SU-DHL-6 (cell line): ENCODE data around the gene ALDH4A1.

Experiments
- H2AFZ ChIP-seq: fragments of 200-600 bp; sonication (generic); 2 replicates; pipeline ENCODE4 v1.6.1; 2014; ENCODE audit warnings: low read depth, mild to moderate bottlenecking, moderate library complexity, mixed read lengths, antibody characterized with exemption, low read length; ENCODE audit not compliant: severe bottlenecking
- H3F3A ChIP-seq: fragments of 200-600 bp; shearing (Covaris generic); 2 replicates; pipeline ENCODE4 v1.6.0; 2016; ENCODE audit warnings: antibody characterized with exemption, mild to moderate bottlenecking; ENCODE audit not compliant: insufficient read depth
- H3K27ac ChIP-seq: fragments of 200-600 bp; sonication (generic); 2 replicates; pipeline ENCODE4 v1.5.1; 2016; ENCODE audit warnings: low read depth, mild to moderate bottlenecking, low read length, moderate library complexity, mixed read lengths
- H3K27me3 ChIP-seq: fragments of 200-600 bp; sonication (generic), shearing (Covaris generic); 2 replicates; pipeline ENCODE4 v1.6.0; 2014; ENCODE audit warnings: mild to moderate bottlenecking, low read length
- H3K36me3 ChIP-seq: fragments of 200-600 bp; sonication (generic); 2 replicates; pipeline ENCODE4 v1.6.1; 2014; ENCODE audit warnings: mild to moderate bottlenecking, low read length, mixed read lengths
- H3K4me2 ChIP-seq: fragments of 300-600, 200-600 bp; shearing (Covaris generic), sonication (generic); 2 replicates; pipeline ENCODE4 v1.6.0; 2014; ENCODE audit warnings: low read length, low read depth, mild to moderate bottlenecking; ENCODE audit not compliant: poor library complexity, severe bottlenecking
- H3K4me3 ChIP-seq: fragments of 200-600 bp; sonication (generic); 2 replicates; pipeline ENCODE4 v1.5.1; 2014; ENCODE audit warnings: antibody characterized with exemption, low read length, mild to moderate bottlenecking, mixed read lengths; ENCODE audit not compliant: insufficient read depth, poor library complexity, severe bottlenecking
- H3K79me2 ChIP-seq: fragments of 200-600 bp; sonication (generic); 2 replicates; pipeline ENCODE4 v1.6.1; 2014; ENCODE audit warnings: mild to moderate bottlenecking, low read length, moderate library complexity; ENCODE audit not compliant: insufficient read depth
- H3K9ac ChIP-seq: fragments of 200-600 bp; sonication (generic); 2 replicates; pipeline ENCODE4 v1.7.0; 2014; ENCODE audit warnings: mild to moderate bottlenecking, low read length
- H3K9me2 ChIP-seq: fragments of 200-600 bp; sonication (generic); replicated peaks from 2 replicates; pipeline ENCODE4 v1.6.1; 2014; ENCODE audit warnings: low read length; ENCODE audit not compliant: insufficient read depth
- H3K9me3 ChIP-seq: fragments of 200-600 bp; sonication (generic); 2 replicates; pipeline ENCODE4 v1.6.1; 2014; ENCODE audit warnings: low read length, mixed read lengths; ENCODE audit not compliant: insufficient read depth
- H4K20me1 ChIP-seq: fragments of 200-600 bp; sonication (generic); 2 replicates; pipeline ENCODE4 v1.6.1; 2014; ENCODE audit warnings: low read depth, mild to moderate bottlenecking, antibody characterized with exemption, low read length, moderate library complexity, mixed read lengths
- EZH2phosphoT487 ChIP-seq: fragments of 200-600 bp; sonication (generic), shearing (Covaris generic); conservative IDR thresholded peaks from 2 replicates; pipeline ENCODE4 v1.6.1; 2018; ENCODE audit warnings: mild to moderate bottlenecking, antibody characterized with exemption, low read length, moderate library complexity, mixed read lengths
- TF ChIP-seq, protein P1 (sequence below): fragments of 200-600 bp; sonication (generic); IDR thresholded peaks from one replicate; pipeline ENCODE4 v1.5.1; 2017; ENCODE audit warnings: antibody characterized with exemption, mild to moderate bottlenecking, low read length, moderate library complexity; ENCODE audit not compliant: insufficient read depth, poor library complexity, severe bottlenecking

Gene ALDH4A1

GRCh38 chr1:18922319-18922726 is 20.0 kb upstream of the ALDH4A1 start:
- Histone ChIP-seq H3K4me3 (no peak overlapping the region), H2AFZ (no peak overlapping the region), H3K27ac (no peak overlapping the region), H4K20me1 (no peaks in the 10 kb centered on the region), H3K9me3 (no peaks in the 10 kb centered on the region), H3K9me2 (no peaks in the 10 kb centered on the region), H3K4me2 (no peak overlapping the region), H3K9ac (no peak overlapping the region), H3K79me2 (no peaks in the 10 kb centered on the region), H3K27me3 (no peaks in the 10 kb centered on the region), H3K36me3 (no peaks in the 10 kb centered on the region), H3F3A (peaks cover 5% of the 10 kb centered on the region; the same call in 1 of the 2 replicates)
- TF ChIP-seq, protein P1, sequence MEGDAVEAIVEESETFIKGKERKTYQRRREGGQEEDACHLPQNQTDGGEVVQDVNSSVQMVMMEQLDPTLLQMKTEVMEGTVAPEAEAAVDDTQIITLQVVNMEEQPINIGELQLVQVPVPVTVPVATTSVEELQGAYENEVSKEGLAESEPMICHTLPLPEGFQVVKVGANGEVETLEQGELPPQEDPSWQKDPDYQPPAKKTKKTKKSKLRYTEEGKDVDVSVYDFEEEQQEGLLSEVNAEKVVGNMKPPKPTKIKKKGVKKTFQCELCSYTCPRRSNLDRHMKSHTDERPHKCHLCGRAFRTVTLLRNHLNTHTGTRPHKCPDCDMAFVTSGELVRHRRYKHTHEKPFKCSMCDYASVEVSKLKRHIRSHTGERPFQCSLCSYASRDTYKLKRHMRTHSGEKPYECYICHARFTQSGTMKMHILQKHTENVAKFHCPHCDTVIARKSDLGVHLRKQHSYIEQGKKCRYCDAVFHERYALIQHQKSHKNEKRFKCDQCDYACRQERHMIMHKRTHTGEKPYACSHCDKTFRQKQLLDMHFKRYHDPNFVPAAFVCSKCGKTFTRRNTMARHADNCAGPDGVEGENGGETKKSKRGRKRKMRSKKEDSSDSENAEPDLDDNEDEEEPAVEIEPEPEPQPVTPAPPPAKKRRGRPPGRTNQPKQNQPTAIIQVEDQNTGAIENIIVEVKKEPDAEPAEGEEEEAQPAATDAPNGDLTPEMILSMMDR: no peak
- no peak for TF ChIP-seq EZH2phosphoT487

DNA sequence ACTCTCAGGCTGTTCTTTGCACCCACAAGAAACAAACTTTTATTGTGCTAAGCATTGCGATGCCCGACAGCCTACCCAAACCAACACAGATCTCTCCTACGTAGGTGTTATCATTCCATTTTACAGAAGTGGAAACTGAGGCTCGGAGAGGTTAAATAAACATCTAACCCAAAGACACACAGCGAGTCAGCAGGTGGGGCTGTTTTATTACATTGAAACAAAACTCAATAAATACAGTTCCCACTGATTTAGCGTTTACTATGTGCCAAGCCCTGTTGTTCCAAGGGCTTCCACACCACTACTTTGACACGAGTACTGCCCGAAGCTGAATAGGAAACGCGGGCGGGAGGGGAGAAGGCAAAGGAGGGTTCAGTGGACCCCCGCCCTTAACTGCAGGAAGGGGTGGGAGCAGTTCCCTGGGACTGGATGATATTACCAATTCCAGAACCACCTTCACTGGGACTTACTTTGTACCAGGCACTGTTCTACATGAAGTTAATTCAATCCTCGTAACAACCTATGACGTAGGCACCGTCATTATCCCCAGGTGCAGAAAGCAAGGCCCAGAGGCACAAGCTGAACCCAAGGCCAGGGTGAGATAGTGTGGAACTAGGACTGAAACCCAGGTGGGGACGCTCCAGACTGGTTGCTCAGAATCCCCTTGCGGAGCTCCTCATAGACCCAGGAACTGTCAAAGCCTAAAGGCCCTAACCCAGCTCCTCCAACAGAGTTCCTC is 19.3 kb upstream of the ALDH4A1 start:
- H3K36me3 ChIP-seq: no peaks in the 10 kb centered on the region
- no peaks in the 10 kb centered on the region for H4K20me1 ChIP-seq
- H3K27me3 ChIP-seq: no peaks in the 10 kb centered on the region
- H3K9me2 ChIP-seq: no peaks in the 10 kb centered on the region
- no peak overlapping the region for H3K4me2 ChIP-seq
- no peak overlapping the region for H3K9ac ChIP-seq
- TF ChIP-seq EZH2phosphoT487: no peak
- TF ChIP-seq, protein P1: no peak
- no peak overlapping the region for H3K4me3 ChIP-seq
- no peak overlapping the region for H2AFZ ChIP-seq
- no peaks in the 10 kb centered on the region for H3K79me2 ChIP-seq
- no peaks in the 10 kb centered on the region for H3F3A ChIP-seq
- no peak overlapping the region for H3K27ac ChIP-seq
- no peaks in the 10 kb centered on the region for H3K9me3 ChIP-seq

- H3K9me2 ChIP-seq: no peaks in the 10 kb centered on the region
- no peaks in the 10 kb centered on the region for H3K36me3 ChIP-seq
- H3K4me3 ChIP-seq: no peak overlapping the region
- no peak overlapping the region for H3K27ac ChIP-seq
- no peak overlapping the region for H3K9ac ChIP-seq
- H3K9me3 ChIP-seq: no peaks in the 10 kb centered on the region
- no peaks in the 10 kb centered on the region for H3F3A ChIP-seq
- no peaks in the 10 kb centered on the region for H3K79me2 ChIP-seq
- no peak for TF ChIP-seq EZH2phosphoT487
- TF ChIP-seq, protein P1: no peak
- H4K20me1 ChIP-seq: no peaks in the 10 kb centered on the region
- H2AFZ ChIP-seq: no peak overlapping the region
- no peak overlapping the region for H3K4me2 ChIP-seq
- H3K27me3 ChIP-seq: no peaks in the 10 kb centered on the region
These were observed 18.6 kb upstream of the ALDH4A1 start for GRCh38 chr1:18920931-18921330.
